SH-SY5Y (cell line): ENCODE results near the gene HTRA3.

Experiments
- GATA2 ChIP-seq: IDR thresholded peaks from 2 replicates; pipeline ENCODE4 v1.6.1; 2011; ENCODE audit warnings: mild to moderate bottlenecking, low read depth, low read length
- GATA3 ChIP-seq: IDR thresholded peaks from 2 replicates; pipeline ENCODE4 v1.6.1; 2011; ENCODE audit warnings: low read depth, mild to moderate bottlenecking, low read length, moderate library complexity

GRCh38 chr4:8303081-8303480 lies 33.5 kb downstream of the HTRA3 start:
- TF ChIP-seq GATA2 (no peak), GATA3 (no peak)
